HG02571 (cell line): Measurements from ENCODE around the gene NRCAM.
"Not testable (repeated sequence)": the region's sequence is repeated elsewhere in the genome, so short reads cannot be mapped to it uniquely, and the experiment has no call there.

Experiments used
- ATAC-seq: cut with Tn5 transposase; IDR thresholded peaks from one replicate; pipeline ENCODE4 v1.9.1; 2021; ENCODE audit warnings: mild to moderate bottlenecking, moderate library complexity; ENCODE audit not compliant: unreplicated experiment

NRCAM gene

GRCh38 chr7:108403597-108404217 is 52.5 kb downstream of the NRCAM start:
- ATAC-seq, result no peak

GRCh38 chr7:108402865-108403264 is 53.4 kb downstream of the NRCAM start:
- ATAC-seq, result no peak

DNA sequence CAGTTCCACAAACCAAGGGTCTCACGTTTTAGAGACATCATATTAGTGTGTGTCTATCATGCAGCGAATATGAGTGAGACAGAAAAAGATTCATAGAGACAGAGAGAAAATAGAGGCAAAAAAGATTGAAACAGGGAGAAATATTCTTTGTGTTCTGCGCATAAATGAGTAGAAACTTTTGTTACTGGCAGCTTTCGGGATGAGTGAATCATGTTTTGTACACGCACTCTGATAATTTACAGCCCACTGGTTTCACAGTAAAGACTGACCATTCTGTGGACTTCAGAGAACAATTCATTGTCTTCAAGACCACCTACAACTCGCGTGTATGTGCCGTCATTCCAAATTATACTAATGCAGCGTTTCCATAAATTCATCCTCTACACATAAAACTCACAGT is 60.2 kb downstream of the NRCAM start:
- no peak for ATAC-seq

DNA sequence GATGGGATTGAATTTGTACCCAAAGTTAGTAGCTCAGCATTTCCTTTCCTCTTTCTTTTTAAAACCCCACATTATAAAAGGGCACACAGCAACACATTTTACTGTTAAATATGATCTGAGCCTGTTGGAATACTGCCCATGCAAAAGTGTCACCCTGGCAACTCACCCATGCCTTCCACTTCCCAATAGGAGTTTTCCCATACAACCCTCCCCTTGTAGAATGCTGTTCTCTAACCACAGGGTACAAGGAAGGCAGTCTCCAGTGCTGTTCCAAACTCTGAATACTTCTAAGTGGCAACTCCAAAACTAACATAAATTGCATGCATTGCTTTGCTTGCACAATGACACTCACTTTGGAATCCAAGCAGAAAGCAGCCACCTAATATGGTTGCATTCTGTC is 60.8 kb downstream of the NRCAM start:
- no peak for ATAC-seq

- not testable (repeated sequence) for ATAC-seq
Measured at GRCh38 chr7:108393097-108393496, 63.1 kb downstream of the NRCAM start.

DNA sequence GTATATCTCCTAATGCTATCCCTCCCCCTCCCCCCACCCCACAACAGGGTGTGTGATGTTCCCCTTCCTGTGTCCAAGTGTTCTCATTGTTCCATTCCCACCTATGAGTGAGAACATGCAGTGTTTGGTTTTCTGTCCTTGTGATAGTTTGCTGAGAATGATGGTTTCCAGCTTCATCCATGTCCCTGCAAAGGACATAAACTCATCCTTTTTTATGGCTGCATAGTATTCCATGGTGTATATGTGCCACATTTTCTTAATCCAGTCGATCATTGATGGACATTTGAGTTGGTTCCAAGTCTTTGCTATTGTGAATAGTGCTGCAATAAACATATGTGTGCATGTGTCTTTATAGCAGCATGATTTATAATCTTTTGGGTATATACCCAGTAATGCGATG is 68.5 kb downstream of the NRCAM start:
- ATAC-seq, result not testable (repeated sequence)

GRCh38 chr7:108385834-108386422 is 70.3 kb downstream of the NRCAM start:
- no peak for ATAC-seq

DNA sequence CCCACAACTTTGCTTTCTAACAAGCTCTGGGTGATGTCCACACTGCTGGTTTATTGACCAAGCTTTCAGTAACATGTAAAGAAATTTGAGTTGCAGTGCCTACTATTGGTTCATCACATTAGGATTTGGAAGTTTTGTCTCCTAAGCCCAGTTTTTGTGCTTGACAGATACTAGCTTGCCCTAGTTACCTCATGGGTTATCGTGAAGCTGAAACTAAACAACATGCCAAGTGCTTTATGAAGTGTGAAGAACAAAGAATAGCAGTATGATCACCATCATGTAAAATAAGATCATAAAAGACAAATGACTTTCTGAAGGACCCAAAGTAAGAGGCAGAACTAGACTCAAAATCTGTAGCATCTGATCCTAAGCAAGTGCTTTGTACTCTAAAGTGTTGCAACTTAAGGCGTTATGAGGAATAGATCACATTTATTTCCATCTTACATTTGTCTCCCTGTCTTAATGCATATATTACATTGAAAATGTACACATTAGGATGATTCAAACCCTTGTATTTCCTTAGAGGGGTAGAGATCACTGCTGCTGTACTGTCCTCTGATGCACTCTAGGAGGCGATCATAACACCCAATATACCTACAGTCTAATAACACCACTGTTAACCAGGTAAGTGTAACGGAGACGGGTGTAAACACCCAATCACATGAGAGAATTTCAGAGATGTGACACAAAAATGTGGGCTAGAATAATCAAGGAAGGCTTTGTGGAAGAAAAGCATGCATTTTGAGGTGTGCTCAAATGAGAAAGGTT is 71.3 kb downstream of the NRCAM start:
- peak; percentile 74 for ATAC-seq

GRCh38 chr7:108382932-108383331 is 73.3 kb downstream of the NRCAM start:
- ATAC-seq, result no peak

GRCh38 chr7:108380517-108380916 is 75.7 kb downstream of the NRCAM start:
- no peak for ATAC-seq

- no peak for ATAC-seq
Measured at GRCh38 chr7:108376206-108376605, 80.0 kb downstream of the NRCAM start.

DNA sequence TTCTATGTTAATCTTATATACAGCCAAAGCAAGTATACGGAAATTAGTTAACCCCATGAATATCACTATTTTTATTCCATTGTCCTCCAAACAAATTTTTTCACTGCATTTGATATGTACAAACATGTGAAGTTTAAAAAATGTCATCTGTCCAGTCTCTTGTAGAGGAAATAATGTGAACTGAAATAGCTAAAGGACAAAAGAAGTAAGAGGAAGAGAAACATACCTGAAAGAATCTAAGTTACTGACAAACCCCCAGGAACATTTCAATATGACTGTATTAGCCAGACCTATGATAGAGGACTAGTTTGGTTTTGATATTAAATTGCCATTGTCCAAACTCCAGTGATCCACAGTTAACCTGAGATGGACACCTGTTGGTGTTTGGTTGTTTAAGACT is 80.6 kb downstream of the NRCAM start:
- no peak for ATAC-seq

- ATAC-seq, result no peak
Measured at GRCh38 chr7:108374899-108375298, 81.3 kb downstream of the NRCAM start.

- no peak for ATAC-seq
Measured at GRCh38 chr7:108372618-108373017, 83.6 kb downstream of the NRCAM start.

DNA sequence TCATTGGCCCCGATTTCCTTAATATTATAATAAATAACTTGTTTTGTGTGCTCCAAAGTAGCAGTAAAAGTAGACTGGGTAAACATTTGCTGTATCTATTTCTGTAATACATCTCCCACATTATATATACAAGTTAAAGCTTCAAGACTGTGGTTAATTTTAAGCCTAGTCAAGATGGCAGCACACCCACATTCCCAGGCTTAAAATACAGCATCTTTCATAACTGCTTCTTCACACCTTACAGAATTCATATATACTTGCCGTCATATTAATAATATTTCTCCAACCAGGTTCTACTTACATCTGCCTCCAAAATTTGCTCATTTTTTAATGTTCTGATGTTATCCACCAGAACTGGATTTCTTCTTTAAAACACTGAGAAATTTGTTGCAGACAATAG is 85.6 kb downstream of the NRCAM start:
- no peak for ATAC-seq

DNA sequence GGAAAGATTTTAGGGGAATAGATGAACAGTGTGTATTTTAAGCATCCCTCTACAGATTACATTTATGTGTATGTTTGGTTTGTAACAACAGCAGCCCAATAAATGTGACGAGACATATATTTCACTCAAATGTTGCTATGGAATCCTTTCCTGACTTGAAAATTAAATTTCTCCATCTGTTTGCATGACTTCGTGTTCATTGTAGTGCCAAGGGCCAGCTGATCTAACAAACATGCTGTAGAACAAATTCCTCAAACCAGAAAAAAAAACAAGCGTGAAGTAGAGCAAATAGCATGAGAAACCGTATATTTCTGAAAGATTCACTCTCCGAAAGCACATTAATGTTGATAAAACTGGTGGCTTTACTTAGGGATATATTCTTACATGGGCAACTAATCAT is 87.8 kb downstream of the NRCAM start:
- ATAC-seq, result no peak

GRCh38 chr7:108367946-108368345 is 88.3 kb downstream of the NRCAM start:
- ATAC-seq, result no peak

GRCh38 chr7:108367314-108367713 is 88.9 kb downstream of the NRCAM start:
- ATAC-seq, result no peak

- no peak for ATAC-seq
Measured at GRCh38 chr7:108363659-108364058, 92.6 kb downstream of the NRCAM start.

DNA sequence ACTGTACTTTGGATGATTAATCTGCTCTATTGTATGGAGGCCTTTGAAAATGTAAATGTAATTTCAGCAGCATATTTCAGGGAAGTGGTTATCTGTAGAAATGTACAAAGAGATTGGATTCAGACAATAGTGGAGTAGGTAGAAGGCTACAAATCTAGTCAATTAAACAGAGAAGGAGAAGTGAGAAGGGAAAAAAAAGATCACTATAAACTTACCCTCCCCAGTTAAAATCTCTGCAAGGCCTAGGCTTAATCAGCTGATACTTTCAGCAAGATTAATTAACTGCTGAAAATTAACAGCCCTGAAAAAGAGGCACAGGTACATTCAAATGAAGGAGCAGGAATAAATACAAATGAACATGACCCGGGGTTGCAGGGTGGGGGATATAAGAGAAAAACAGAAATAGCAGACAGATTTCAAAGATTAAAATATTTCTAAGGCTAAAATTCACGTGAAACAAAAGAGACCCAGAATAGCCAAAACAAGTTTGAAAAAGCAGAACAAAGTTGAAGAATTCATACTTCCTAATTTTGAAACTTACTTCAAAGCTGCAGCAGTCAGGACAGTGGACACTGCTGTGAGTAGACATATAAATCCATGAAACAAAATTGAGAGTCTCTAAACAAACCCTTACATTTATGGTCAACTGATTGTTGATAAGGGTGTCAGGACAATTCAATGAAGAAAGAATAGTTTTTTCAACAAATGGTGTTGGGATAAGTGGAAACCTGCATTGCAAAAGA is 96.0 kb downstream of the NRCAM start:
- no peak for ATAC-seq

DNA sequence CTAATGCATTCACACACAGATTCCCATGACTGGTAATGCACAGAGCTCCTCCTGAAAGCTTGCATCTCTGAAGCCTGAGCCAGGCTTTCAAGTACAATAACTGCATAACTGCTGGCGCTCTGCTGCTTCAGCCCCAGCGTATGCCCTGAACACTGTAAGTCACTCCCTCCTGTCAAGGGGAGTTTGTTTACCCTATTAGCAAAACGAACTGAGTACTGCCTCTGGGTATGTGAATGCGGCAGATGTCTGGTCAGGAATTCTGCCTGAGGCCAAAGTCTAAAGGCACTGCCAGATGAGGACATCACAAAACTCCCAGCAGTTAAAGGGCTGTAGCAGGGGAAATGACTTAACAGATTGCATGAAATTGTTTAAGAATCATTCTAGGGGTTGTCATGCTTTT is 97.7 kb downstream of the NRCAM start:
- no peak for ATAC-seq

DNA sequence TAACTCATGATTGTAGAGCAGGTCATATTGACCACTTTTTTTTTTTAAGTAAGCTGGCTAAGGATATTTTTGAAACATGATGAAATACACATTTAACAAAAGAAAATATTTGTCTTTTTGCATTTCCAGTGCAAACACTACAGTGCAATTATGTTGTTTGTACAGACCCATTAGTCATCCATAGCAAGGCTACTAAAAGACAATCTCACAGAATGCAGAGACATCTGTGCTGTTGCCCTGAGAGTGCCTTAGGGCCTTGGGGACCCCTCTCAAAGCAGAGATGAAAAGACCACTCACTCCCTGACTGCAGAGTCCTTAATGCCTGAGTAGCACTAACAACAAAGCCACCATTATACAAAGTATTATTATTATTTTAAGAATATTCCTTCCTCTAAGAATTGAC is 104.5 kb downstream of the NRCAM start:
- ATAC-seq, result no peak
